GM18873 (cell line): ENCODE measurements around the gene FAM72D.
A peak's percentile ranks its signal among the peaks of the same experiment; 100 is the strongest.
"Not testable (repeated sequence)": the region's sequence is repeated elsewhere in the genome, so short reads cannot be mapped to it uniquely, and the experiment has no call there.

Source experiments
- ATAC-seq: cut with Tn5 transposase; IDR thresholded peaks from one replicate; pipeline ENCODE4 v1.9.1; 2021; ENCODE audit warnings: mild to moderate bottlenecking, moderate library complexity, moderate number of reproducible peaks; ENCODE audit not compliant: unreplicated experiment, low FRiP score

FAM72D gene

DNA sequence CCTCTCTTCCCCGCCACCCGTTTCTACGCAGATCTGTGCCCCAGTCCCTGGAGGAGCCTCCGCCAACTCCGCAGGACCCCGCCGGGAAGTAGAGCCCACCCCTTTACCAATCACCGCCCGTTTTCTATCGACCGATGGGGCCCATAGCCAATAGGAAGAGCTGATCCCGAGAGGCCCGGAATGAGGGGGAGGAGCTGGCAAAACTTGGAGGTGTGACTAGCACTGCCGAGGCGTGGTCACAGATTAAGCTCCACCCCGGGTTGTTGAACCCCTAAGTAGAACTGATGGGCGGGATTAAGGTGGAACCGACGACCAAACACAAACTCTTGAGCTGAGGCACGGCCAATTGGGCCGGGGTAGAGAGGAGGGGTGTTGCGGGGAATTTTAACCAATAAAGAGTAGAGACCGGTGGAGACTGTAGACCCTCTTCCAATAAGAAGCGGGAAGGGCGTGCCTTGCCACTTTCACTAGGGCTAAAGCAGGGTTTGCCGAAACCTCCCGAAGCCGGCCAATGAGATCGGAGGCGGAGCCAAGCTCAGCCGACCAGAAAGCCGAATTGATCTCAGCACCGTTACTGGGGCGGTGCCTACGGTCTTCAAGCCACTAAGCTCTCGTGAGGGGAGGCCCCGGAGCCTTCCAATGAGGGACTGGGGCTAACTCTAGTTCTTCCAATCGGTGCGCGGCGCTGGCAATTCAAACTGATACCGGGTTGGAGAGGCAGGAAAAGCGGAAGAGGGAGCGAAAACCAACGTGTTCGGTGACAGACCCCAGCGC lies at the start of gene FAM72D, which contains the start of gene SRGAP2B:
TSS of gene FAM72D (plus strand) at position 691 of the 774 bp plus-strand sequence. CDS start 874 bp downstream, outside the sequence.
TSS of gene SRGAP2B (minus strand) at position 45 of the 774 bp plus-strand sequence. CDS start 2,427 bp downstream, outside the sequence.
- peak; percentile 87 for ATAC-seq

DNA sequence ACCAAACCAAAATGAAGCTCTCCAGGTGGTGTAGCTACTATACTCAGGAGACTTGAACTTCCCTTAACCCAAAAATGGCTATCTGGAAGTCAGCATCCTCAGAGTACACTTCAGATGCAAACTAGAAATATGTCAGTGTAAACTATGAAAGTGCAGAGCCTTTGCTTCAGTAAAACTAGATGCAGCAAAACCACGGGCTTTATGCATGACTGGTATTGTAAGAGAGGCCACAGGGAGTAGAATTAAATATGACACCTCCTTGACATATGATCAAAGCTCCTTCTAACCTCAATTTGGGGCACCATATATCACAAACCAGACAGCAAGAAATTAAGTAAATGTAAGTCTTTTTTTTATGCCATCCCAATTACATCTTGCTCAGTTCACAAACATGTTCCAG lies 48.2 kb upstream of the FAM72D start:
- not testable (repeated sequence) for ATAC-seq

DNA sequence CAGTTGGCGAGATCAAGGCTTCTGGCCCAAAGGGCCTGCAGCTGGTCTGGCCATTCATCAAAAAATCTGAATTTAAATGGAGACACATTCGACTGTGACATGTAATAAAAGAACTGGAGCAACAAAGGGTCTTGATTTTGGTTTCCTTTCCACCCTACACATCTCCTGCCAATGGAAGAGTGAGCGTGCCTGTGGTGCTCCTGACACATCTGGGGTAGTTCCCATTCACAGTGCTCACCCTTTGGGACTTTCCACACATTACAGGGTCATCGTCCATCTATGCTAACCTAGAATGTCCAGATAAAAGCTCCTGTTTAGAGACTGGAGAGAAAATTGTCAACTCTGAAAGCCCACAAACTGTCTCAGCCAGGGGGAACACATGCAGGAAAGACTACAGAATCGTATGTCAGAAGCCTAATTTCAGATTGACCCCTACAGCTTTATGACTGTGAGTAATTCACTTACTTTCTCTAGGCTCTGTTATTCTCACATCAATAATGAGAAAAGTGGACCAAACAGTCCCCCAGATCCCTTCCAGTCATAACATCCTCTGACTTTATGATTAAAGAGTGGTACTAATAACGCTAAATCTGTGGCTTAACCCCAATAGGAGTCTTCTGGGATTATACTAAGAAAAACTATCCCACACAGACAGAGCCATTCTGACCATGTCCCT lies 47.5 kb upstream of the FAM72D start:
- ATAC-seq, result not testable (repeated sequence)

- ATAC-seq, result not testable (repeated sequence)
Measured at GRCh38 chr1:145052019-145052776, 43.6 kb upstream of the FAM72D start.

DNA sequence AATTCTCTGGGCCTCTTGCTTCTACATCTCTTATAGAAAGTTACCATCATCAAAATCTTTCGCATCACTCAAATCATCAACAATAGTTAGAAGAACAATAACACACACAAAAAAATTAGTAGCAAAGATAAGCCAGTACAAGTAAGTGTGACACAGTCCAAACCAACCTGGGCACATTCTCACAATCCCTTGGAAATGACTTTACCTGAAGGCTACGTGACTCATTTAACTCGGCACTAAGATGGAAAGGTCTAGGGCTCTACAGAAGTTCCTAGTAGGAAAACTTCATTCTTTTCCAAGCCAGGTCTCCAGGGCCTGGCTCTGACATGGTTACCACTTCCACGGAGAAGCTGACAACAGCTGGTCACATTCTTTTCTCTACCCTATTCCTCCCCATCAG lies 42.3 kb upstream of the FAM72D start:
- not testable (repeated sequence) for ATAC-seq

- ATAC-seq, result peak; percentile 99
Measured at GRCh38 chr1:145055217-145055760, 40.5 kb upstream of the FAM72D start.

DNA sequence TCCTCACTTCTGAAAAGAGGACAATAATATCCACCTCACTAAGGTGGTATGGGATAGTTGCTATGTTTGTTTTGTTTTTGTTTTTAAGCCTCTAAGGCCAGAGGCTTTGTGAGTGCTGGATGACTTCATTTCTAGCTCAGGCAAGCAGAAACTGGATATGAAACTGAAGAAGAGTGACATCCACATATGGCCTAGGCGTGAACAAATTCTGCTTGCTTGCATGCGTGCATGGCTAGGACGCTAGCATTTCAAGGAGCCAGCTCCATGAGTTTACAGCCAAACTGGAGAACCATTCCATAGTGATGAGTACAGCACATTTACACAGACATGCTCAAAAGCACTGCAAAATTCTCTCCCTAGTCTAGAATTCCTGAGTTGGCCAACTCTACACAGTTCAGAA lies 37.6 kb upstream of the FAM72D start:
- ATAC-seq, result not testable (repeated sequence)

DNA sequence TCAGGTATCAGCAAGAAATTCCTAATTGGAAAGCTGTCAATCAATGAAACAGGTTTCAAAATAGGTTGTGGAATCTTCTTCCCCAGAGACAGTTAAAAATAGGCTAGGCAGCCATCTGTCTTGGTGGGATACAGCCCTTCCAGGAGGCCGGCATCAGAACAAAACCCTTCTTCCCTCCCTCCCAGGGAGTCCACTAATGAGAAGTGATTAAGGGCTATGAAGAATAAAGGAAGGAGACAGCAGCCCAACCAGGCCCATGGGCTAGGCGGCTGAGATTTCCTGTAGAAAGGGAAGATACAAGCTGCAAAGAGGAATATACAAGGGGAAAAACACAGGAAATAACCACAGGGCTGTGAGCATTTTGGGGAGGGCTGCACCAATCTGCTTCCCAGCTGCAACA lies 32.5 kb upstream of the FAM72D start:
- not testable (repeated sequence) for ATAC-seq

DNA sequence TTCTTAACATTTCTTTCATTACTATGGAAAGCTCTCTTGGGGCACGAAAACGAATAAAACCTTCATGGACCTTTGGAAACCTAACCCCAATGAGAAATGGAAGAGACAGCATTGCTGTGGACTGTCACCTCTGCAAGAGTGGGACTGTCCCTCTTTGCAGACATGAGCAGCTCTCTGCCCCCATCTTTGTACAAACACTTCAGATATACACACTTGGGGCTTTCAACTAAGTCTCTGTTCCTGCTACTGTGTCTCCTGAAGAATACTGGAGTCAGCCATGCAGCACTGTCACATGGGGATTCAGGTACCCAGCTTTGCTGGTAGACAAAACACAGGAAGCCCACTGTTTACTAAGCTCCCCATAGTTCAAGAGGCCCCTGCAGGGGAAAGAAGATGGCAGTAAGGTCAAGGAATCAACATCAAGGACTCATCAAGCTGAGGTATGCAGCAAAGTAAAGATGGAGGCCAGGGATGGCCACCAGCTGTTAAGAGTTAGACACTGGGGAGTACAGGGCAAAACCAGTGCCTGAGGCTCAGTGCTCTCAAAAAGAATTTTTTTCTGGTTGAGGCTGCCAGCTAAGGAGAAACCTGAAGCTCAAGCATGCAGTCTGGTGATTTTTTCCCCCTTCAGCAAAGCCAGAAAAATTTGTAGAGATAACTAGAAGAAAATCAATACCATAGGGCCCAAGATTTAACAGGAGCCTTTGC lies 31.7 kb upstream of the FAM72D start:
- ATAC-seq, result not testable (repeated sequence)

- ATAC-seq, result not testable (repeated sequence)
Measured at GRCh38 chr1:145065194-145065826, 30.5 kb upstream of the FAM72D start.

DNA sequence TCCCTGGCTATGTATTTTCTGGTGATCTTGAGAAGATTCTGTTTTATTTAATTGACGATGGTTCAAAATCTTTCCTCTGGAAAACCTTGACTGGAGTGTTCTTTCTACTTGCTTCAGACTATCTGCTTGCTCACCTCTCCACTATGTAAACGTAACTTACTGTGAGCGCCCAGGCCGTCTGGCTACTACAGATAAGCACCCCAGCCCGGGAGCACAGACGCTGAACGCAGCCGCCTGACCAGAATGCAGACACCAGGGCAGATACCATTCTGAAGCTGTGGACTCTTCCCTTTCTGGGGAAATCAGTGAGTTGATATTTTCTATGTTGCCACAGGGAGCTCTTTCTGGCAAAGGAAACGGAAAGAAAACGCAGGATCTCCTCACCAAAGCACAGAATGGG lies 29.3 kb upstream of the FAM72D start:
- not testable (repeated sequence) for ATAC-seq

DNA sequence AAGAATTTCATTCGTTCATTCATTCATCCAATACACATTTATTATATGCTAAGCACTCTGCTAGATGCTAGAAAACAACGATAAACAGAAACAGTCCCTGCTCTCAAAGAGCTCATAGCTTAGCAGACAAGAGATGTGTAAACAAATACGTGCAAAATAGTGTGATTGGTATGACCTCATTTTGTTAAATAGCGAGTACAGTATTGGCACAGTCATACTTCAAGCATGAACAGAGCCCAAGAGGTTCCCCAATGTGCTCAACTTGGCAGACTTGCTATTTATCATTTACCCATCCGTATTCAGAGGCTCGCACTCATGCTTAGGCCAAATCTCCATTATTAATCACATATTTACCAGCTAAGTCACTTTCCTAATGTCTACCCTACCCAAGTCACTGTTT lies 24.2 kb upstream of the FAM72D start:
- ATAC-seq, result not testable (repeated sequence)

GRCh38 chr1:145074021-145074559 lies 21.7 kb upstream of the FAM72D start:
- not testable (repeated sequence) for ATAC-seq

DNA sequence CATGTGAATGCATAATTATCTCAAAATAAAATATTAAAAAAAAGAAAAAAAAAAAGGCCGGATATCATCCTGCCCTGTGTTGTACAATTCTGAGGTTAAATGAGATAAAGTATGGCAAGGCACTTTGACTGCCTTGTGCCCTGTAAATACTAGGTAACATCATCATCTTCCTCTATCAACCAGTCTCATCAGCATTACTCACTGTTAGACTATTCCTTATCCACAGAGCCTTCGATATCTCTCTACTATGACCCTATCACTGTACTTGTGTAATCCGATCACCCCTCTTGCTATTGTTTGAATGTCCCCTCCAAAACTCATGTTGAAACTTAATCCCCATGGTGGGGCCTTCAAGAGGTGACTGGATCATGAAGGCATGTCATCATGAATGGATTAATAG lies 18.9 kb upstream of the FAM72D start:
- ATAC-seq, result not testable (repeated sequence)

DNA sequence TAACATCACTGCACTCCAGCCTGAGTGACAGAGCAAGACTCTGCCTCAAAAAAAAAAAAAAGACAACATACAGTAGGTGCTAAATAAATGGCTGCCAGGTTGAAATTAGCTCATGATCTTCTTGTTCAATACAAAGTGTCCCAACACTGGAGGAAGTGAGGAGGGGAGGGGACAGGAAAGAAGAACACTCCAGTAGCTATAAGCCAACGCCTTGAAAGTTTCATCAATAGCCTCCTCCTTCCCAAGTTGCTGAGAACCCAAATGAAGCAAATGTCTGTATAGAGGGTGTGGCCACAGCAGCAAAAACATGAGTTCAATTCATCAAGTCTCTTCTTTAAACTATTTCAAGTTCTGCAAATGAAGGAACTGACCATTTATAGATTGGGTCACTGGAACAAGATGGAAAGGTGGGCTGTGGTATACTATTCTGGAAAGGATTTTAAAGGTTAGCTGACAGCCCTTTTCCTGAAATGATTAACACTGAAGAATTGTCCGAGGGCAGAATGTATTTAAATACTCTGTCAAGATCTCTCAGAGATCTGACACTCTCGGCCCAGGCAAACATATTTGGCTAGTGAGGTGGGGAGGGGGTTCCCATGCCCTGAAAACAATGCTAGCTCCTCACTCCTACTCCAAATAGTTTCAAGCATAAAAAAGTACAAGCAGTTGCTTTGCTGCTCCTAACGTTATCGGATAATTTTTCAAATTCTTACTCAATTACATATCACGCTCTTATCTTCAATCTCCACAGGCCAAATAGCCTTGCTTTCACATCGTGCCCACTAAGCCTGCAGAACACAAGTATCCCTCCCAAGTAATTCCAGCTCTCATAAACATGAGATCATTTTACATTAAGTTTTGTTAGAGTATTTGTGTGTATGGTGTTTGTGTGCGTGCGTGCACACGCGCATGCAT lies 17.6 kb upstream of the FAM72D start:
- not testable (repeated sequence) for ATAC-seq

- not testable (repeated sequence) for ATAC-seq
Measured at GRCh38 chr1:145078787-145079370, 16.9 kb upstream of the FAM72D start.

GRCh38 chr1:145079737-145080136 lies 16.0 kb upstream of the FAM72D start:
- not testable (repeated sequence) for ATAC-seq

- not testable (repeated sequence) for ATAC-seq
Measured at GRCh38 chr1:145080193-145080592, 15.6 kb upstream of the FAM72D start.
